H9 (cell line): Measurements from ENCODE around the gene P2RX6. TPM values are rescaled to one million over a fixed set of nuclear protein-coding genes. Genes with fewer than 3 reads are reported as not detected.

Source experiments
- DNase-seq: peaks from one replicate; pipeline ENCODE4 v3.0.0-alpha.2; 2017
- H2AFZ ChIP-seq: one replicate; pipeline ENCODE4 v1.6.1; 2013; ENCODE audit warnings: mild to moderate bottlenecking, low read length, control low read depth, moderate library complexity
- H2AK5ac ChIP-seq: 2 replicates; pipeline ENCODE4 v1.6.1; 2013; ENCODE audit warnings: low read length, control low read depth, mixed read lengths; ENCODE audit not compliant: insufficient read length
- H2BK120ac ChIP-seq: one replicate; pipeline ENCODE4 v1.6.1; 2013; ENCODE audit warnings: low read depth, mild to moderate bottlenecking, low read length, control low read depth, inconsistent platforms; ENCODE audit not compliant: poor library complexity, severe bottlenecking
- H2BK12ac ChIP-seq: 2 replicates; pipeline ENCODE4 v1.6.1; 2013; ENCODE audit warnings: low read length, control low read depth, mixed read lengths, low read depth; ENCODE audit not compliant: insufficient read length
- H2BK15ac ChIP-seq: 2 replicates; pipeline ENCODE4 v1.6.1; 2013; ENCODE audit warnings: low read depth, low read length, control low read depth
- H2BK20ac ChIP-seq: one replicate; pipeline ENCODE4 v1.6.1; 2013; ENCODE audit warnings: low read depth, mild to moderate bottlenecking, low read length, control low read depth, inconsistent platforms; ENCODE audit not compliant: poor library complexity, severe bottlenecking
- H2BK5ac ChIP-seq: 2 replicates; pipeline ENCODE4 v1.6.1; 2013; ENCODE audit warnings: low read length, control low read depth, mixed read lengths; ENCODE audit not compliant: insufficient read length
- H3K14ac ChIP-seq: 2 replicates; pipeline ENCODE4 v1.6.1; 2013; ENCODE audit warnings: low read length, control low read depth; ENCODE audit not compliant: insufficient read depth
- H3K18ac ChIP-seq: 2 replicates; pipeline ENCODE4 v1.6.1; 2013; ENCODE audit warnings: low read depth, mild to moderate bottlenecking, mixed read lengths, low read length, control low read depth; ENCODE audit not compliant: insufficient read length
- H3K23ac ChIP-seq: 2 replicates; pipeline ENCODE4 v1.6.1; 2013; ENCODE audit warnings: low read length, control low read depth, mixed read lengths, low read depth; ENCODE audit not compliant: insufficient read length
- H3K23me2 ChIP-seq: 2 replicates; pipeline ENCODE4 v1.6.1; 2013; ENCODE audit warnings: low read depth, mild to moderate bottlenecking, mixed read lengths, low read length, control low read depth; ENCODE audit not compliant: insufficient read length, poor library complexity, severe bottlenecking
- H3K27ac ChIP-seq: 2 replicates; pipeline ENCODE4 v1.5.1; 2013; ENCODE audit warnings: low read length, control low read depth, mixed read lengths, low read depth; ENCODE audit not compliant: insufficient read length
- H3K27me3 ChIP-seq: 2 replicates; pipeline ENCODE4 v1.6.1; 2013; ENCODE audit warnings: low read length, control low read depth, inconsistent platforms; ENCODE audit not compliant: insufficient read depth
- H3K4ac ChIP-seq: 2 replicates; pipeline ENCODE4 v1.6.1; 2013; ENCODE audit warnings: low read depth, mild to moderate bottlenecking, control low read depth, inconsistent platforms, low read length, moderate library complexity
- H3K4me1 ChIP-seq: 2 replicates; pipeline ENCODE4 v1.6.1; 2013; ENCODE audit warnings: low read length, control low read depth, inconsistent platforms; ENCODE audit not compliant: insufficient read depth
- H3K4me2 ChIP-seq: 2 replicates; pipeline ENCODE4 v1.6.1; 2013; ENCODE audit warnings: low read length, control low read depth, mixed read lengths; ENCODE audit not compliant: insufficient read length, insufficient read depth
- H3K56ac ChIP-seq: 2 replicates; pipeline ENCODE4 v1.6.1; 2013; ENCODE audit warnings: low read depth, mild to moderate bottlenecking, mixed read lengths, low read length, control low read depth; ENCODE audit not compliant: insufficient read length
- H3K79me1 ChIP-seq: 2 replicates; pipeline ENCODE4 v1.6.1; 2013; ENCODE audit warnings: low read depth, mild to moderate bottlenecking, moderate library complexity, low read length, control low read depth, inconsistent platforms; ENCODE audit not compliant: insufficient read depth, poor library complexity, severe bottlenecking
- H3K79me2 ChIP-seq: 2 replicates; pipeline ENCODE4 v1.6.1; 2013; ENCODE audit warnings: low read length, control low read depth, inconsistent platforms; ENCODE audit not compliant: insufficient read depth
- H3K9ac ChIP-seq: 2 replicates; pipeline ENCODE4 v1.6.1; 2013; ENCODE audit warnings: low read length, control low read depth, mixed read lengths; ENCODE audit not compliant: insufficient read length; ENCODE audit errors: extremely low read depth
- H3K9me3 ChIP-seq: one replicate; pipeline ENCODE4 v1.6.1; 2013; ENCODE audit warnings: low read depth, low read length, inconsistent platforms; ENCODE audit not compliant: control insufficient read depth
- H3T11ph ChIP-seq: one replicate; pipeline ENCODE4 v1.6.1; 2013; ENCODE audit warnings: mild to moderate bottlenecking, low read length, control low read depth, inconsistent platforms
- H4K20me1 ChIP-seq: one replicate; pipeline ENCODE4 v1.6.1; 2013; ENCODE audit not compliant: control insufficient read depth, insufficient read length, insufficient read depth
- H4K5ac ChIP-seq: 2 replicates; pipeline ENCODE4 v1.6.1; 2013; ENCODE audit warnings: low read depth, mild to moderate bottlenecking, mixed read lengths, low read length, control low read depth; ENCODE audit not compliant: insufficient read length
- H4K8ac ChIP-seq: replicated peaks from 2 replicates; pipeline ENCODE4 v1.6.1; 2013; ENCODE audit warnings: low read length, control low read depth, mixed read lengths, low read depth; ENCODE audit not compliant: insufficient read length
- H4K91ac ChIP-seq: 2 replicates; pipeline ENCODE4 v1.6.1; 2013; ENCODE audit warnings: low read depth, mild to moderate bottlenecking, moderate library complexity, mixed read lengths, low read length, control low read depth; ENCODE audit not compliant: insufficient read length
- H3K27ac Mint-ChIP-seq, 3 experiments: 2 replicates in 2 of 3; 3 replicates in 1 of 3; pipeline ENCODE4 v1.8.0; 2020 to 2021; ENCODE audit warnings: mixed read lengths in 3 of 3, mild to moderate bottlenecking in 1 of 3, moderate library complexity in 1 of 3
- H3K27me3 Mint-ChIP-seq: 2 replicates; pipeline ENCODE4 v1.8.0; 2021; ENCODE audit warnings: low read depth, mild to moderate bottlenecking, moderate library complexity, mixed read lengths
- H3K36me3 Mint-ChIP-seq, 3 experiments: 2 replicates in 2 of 3; 3 replicates in 1 of 3; pipeline ENCODE4 v1.8.0; 2020 to 2021; ENCODE audit warnings: low read depth in 3 of 3, mixed read lengths in 3 of 3; ENCODE audit not compliant: insufficient read depth in 1 of 3
- H3K4me1 Mint-ChIP-seq, 2 experiments: 2 replicates each; pipeline ENCODE4 v1.8.0; 2020; ENCODE audit warnings: mixed read lengths in 2 of 2
- H3K4me3 Mint-ChIP-seq, 2 experiments: 2 replicates in 1 of 2; 3 replicates in 1 of 2; pipeline ENCODE4 v1.8.0; 2020 to 2021; ENCODE audit warnings: mild to moderate bottlenecking in 2 of 2, mixed read lengths in 2 of 2, moderate library complexity in 1 of 2
- H3K9me3 Mint-ChIP-seq, 2 experiments: 2 replicates in 1 of 2; 3 replicates in 1 of 2; pipeline ENCODE4 v1.8.0; 2020; ENCODE audit warnings: mild to moderate bottlenecking in 2 of 2, mixed read lengths in 2 of 2, moderate library complexity in 1 of 2
- CTCF ChIP-seq: fragments of 200-600 bp; sonication (generic); conservative IDR thresholded peaks from 3 replicates; pipeline ENCODE4 v1.8.0; 2021; ENCODE audit warnings: antibody characterized with exemption, mild to moderate bottlenecking
- WGBS: extraction: QIAGEN DNeasy Blood & Tissue Kit; methylation state at CpG from one replicate; pipeline ENCODE4 v1.1.7; 2013; ENCODE audit warnings: missing lambda C conversion rate, low lambda C conversion rate, mixed read lengths; ENCODE audit not compliant: insufficient read length; ENCODE audit errors: extremely low coverage; 5-methylcytosine and 5-hydroxymethylcytosine counted together
- total RNA-seq: library from RNA; stranded (reverse); gene quantifications from 2 replicates; pipeline ENCODE4 v1.2.1, GENCODE V29; 2021

The P2RX6 gene
- total RNA-seq, 1 experiment from 2014 or later, result not detected

GRCh38 chr22:21075516-21076138 lies 60.7 kb downstream of the P2RX6 start:
- Histone ChIP-seq H3K4ac (no peak overlapping the region), H2AK5ac (no peak overlapping the region), H2BK15ac (no peak overlapping the region), H2AFZ (no peak overlapping the region), H3K27ac (no peak overlapping the region), H3K23me2 (no peaks in the 10 kb centered on the region), H4K5ac (no peak overlapping the region), H3K14ac (no peak overlapping the region), H3K79me1 (no peaks in the 10 kb centered on the region), H4K91ac (no peak overlapping the region), H3T11ph (no peak overlapping the region), H3K79me2 (no peaks in the 10 kb centered on the region), H2BK20ac (no peak overlapping the region), H4K20me1 (no peaks in the 10 kb centered on the region), H3K9ac (no peak overlapping the region), H3K4me1 (no peaks in the 10 kb centered on the region), H3K27me3 (no peaks in the 10 kb centered on the region), H3K18ac (no peak overlapping the region), H3K56ac (no peak overlapping the region), H3K9me3 (no peaks in the 10 kb centered on the region), H2BK5ac (no peak overlapping the region), H3K23ac (no peak overlapping the region), H2BK12ac (no peak overlapping the region), H2BK120ac (no peak overlapping the region), H4K8ac (no peak overlapping the region), H3K4me2 (no peak overlapping the region)
- peak; percentile 20 for DNase-seq
- no CpG with 5 or more reads among the region's 14 CpGs for WGBS
- no peaks in the 10 kb centered on the region; a peak in 2 of 7 replicates for H3K36me3 Mint-ChIP-seq
- H3K27me3 Mint-ChIP-seq, result peaks cover 4% of the 10 kb centered on the region; the same call in 1 of the 2 replicates
- TF ChIP-seq CTCF, result no peak
- no peak overlapping the region for H3K27ac Mint-ChIP-seq
- H3K4me3 Mint-ChIP-seq, result no peak overlapping the region
- H3K4me1 Mint-ChIP-seq, result no peaks in the 10 kb centered on the region; a peak in 1 of 4 replicates
- H3K9me3 Mint-ChIP-seq, result peaks cover 0 to 2% of the 10 kb centered on the region in 2 experiments; a peak in 1 of 5 replicates
